Endothelial cell of umbilical vein (primary cell): Measurements from ENCODE around the gene CNNM4. TPM values are rescaled to one million over a fixed set of nuclear protein-coding genes. Genes with fewer than 3 reads are reported as not detected.

ENCODE experiments used
- BruUV-seq: library from RNA; stranded (reverse); fragments of 400-500 nt; replicated peaks from 2 replicates; lab custom pipeline; 2021; lab: Mats Ljungman, UMichigan
- CTCF ChIA-PET: fragments of 300-600, 350-600 bp; sonication (Branson Sonifier 250); formaldehyde crosslinking; loops from one replicate; lab custom pipeline; 2021; ENCODE audit warnings: antibody characterized with exemption, inconsistent platforms; lab: Charles Lee
- POLR2A ChIA-PET: fragments of 300-600, 350-600 bp; sonication (Branson Sonifier 250); formaldehyde crosslinking; loops from one replicate; lab custom pipeline; 2021; ENCODE audit warnings: antibody characterized with exemption, inconsistent platforms; lab: Charles Lee
- DNase-seq: peaks from one replicate; pipeline ENCODE4 v3.0.0-alpha.2; 2011; ENCODE audit warnings: low read depth, low spot score
- FAIRE-seq: peaks from 2 replicates; lab custom pipeline; 2011; peaks lifted over from hg19 to GRCh38; lab: Jason Lieb, UNC
- H2AFZ ChIP-seq: 2 replicates; pipeline ENCODE4 v1.6.0; 2012; ENCODE audit warnings: low read depth, low read length, control low read depth, inconsistent platforms
- H3K27ac ChIP-seq: 2 replicates; pipeline ENCODE4 v1.5.1; 2011; ENCODE audit warnings: low read depth, mild to moderate bottlenecking, control low read depth, low read length, moderate library complexity; ENCODE audit not compliant: insufficient read depth
- H3K27me3 ChIP-seq, 2 experiments: 2 replicates each; pipeline versions ENCODE4 v1.6.0 to v1.6.1; 2011; ENCODE audit warnings: low read length in 2 of 2, mixed read lengths in 1 of 2; ENCODE audit not compliant: control insufficient read depth in 2 of 2, insufficient read depth in 2 of 2
- H3K36me3 ChIP-seq, 2 experiments: 2 replicates in 1 of 2; 3 replicates in 1 of 2; pipeline ENCODE4 v1.5.1; 2011; ENCODE audit warnings: low read length in 2 of 2, mild to moderate bottlenecking in 1 of 2, moderate library complexity in 1 of 2; ENCODE audit not compliant: control insufficient read depth in 2 of 2, insufficient read depth in 2 of 2; ENCODE audit errors: extremely low read depth in 1 of 2
- H3K4me1 ChIP-seq: 3 replicates; pipeline ENCODE4 v1.5.1; 2011; ENCODE audit warnings: mild to moderate bottlenecking, low read length; ENCODE audit not compliant: control insufficient read depth, insufficient read depth; ENCODE audit errors: extremely low read depth
- H3K4me2 ChIP-seq: 2 replicates; pipeline ENCODE4 v1.6.1; 2011; ENCODE audit warnings: low read length, control low read depth, mixed read lengths; ENCODE audit not compliant: insufficient read depth
- H3K4me3 ChIP-seq, 3 experiments: fragments of 200-600 bp in 1 of 3; sonication (generic), shearing (Covaris generic) in 1 of 3; replicated peaks in 1 of 3; 2 replicates each; pipeline ENCODE4 v1.5.1; 2011 to 2016; ENCODE audit warnings: control low read depth in 3 of 3, low read length in 3 of 3, mild to moderate bottlenecking in 2 of 3, inconsistent platforms in 1 of 3, low read depth in 1 of 3, moderate library complexity in 1 of 3; ENCODE audit not compliant: insufficient read depth in 1 of 3
- H3K79me2 ChIP-seq: 2 replicates; pipeline ENCODE4 v1.6.0; 2012; ENCODE audit warnings: low read length, inconsistent platforms; ENCODE audit not compliant: control insufficient read depth, insufficient read depth
- H3K9ac ChIP-seq: replicated peaks from 2 replicates; pipeline ENCODE3; 2011; ENCODE audit warnings: low read length, control low read depth; ENCODE audit not compliant: insufficient read depth; ENCODE audit errors: extremely low read depth
- H3K9me1 ChIP-seq: replicated peaks from 3 replicates; pipeline ENCODE4 v1.6.0; 2011; ENCODE audit warnings: mild to moderate bottlenecking, low read length; ENCODE audit not compliant: control insufficient read depth, insufficient read depth; ENCODE audit errors: extremely low read depth
- H3K9me3 ChIP-seq: replicated peaks from 2 replicates; pipeline ENCODE4 v1.5.1; 2012; ENCODE audit warnings: low read length, inconsistent platforms; ENCODE audit not compliant: control insufficient read depth, insufficient read depth
- H4K20me1 ChIP-seq: replicated peaks from 2 replicates; pipeline ENCODE3; 2011; ENCODE audit warnings: mild to moderate bottlenecking, low read length; ENCODE audit not compliant: control insufficient read depth, insufficient read depth; ENCODE audit errors: extremely low read depth
- MYC ChIP-seq: IDR thresholded peaks from one replicate; pipeline ENCODE4 v1.6.1; 2011; ENCODE audit warnings: mild to moderate bottlenecking, low read depth, low read length
- POLR2AphosphoS5 ChIP-seq: IDR thresholded peaks from 2 replicates; pipeline ENCODE4 v1.6.1; 2012; ENCODE audit warnings: low read depth, mild to moderate bottlenecking, control low read depth, low read length, moderate library complexity; ENCODE audit not compliant: insufficient read depth
- dilution Hi-C: fragments of 300-500 bp; cut with MboI; formaldehyde crosslinking; loops from one replicate; pipeline ENCODE4 v1.15.0; 2019; ENCODE audit warnings: low sequenced_read_pairs; ENCODE audit not compliant: extremely low pct_ligation_motif_present
- intact Hi-C: fragments of 100-400 bp; cut with micrococcal nuclease; formaldehyde crosslinking; loops from one replicate; pipeline ENCODE4 v1.10.0; 2022
- polyA plus RNA-seq, 4 experiments: library from polyadenylated mRNA; depleted of rRNA in 3 of 4; stranded (reverse) in 3 of 4; unstranded in 1 of 4; fragments of >200 nt; gene quantifications; 2 replicates each; pipeline versions ENCODE4 v1.2.1 to v1.2.3, GENCODE V29; 2011 to 2012; ENCODE audit warnings: missing spikeins in 1 of 4
- total RNA-seq: library from RNA; stranded (reverse); gene quantifications from 2 replicates; pipeline ENCODE4 v1.2.3, GENCODE V29; 2021
- TF ChIP-seq, protein P1 (sequence below), 2 donors: IDR thresholded peaks; 1 replicate in 1 of 2; 2 replicates in 1 of 2; pipeline ENCODE4 v1.5.1; 2011; ENCODE audit warnings: low read length in 2 of 2, mild to moderate bottlenecking in 2 of 2, moderate library complexity in 2 of 2, control low read depth in 1 of 2, inconsistent platforms in 1 of 2, low read depth in 1 of 2; ENCODE audit not compliant: insufficient read depth in 1 of 2; ENCODE audit errors: extremely low read depth in 1 of 2

Gene CNNM4
- total and polyA plus RNA-seq, 2 donors (not counting 3 experiments of a cell fraction or from before 2014, with no cell fraction given): 4.7 to 5.3 TPM

DNA sequence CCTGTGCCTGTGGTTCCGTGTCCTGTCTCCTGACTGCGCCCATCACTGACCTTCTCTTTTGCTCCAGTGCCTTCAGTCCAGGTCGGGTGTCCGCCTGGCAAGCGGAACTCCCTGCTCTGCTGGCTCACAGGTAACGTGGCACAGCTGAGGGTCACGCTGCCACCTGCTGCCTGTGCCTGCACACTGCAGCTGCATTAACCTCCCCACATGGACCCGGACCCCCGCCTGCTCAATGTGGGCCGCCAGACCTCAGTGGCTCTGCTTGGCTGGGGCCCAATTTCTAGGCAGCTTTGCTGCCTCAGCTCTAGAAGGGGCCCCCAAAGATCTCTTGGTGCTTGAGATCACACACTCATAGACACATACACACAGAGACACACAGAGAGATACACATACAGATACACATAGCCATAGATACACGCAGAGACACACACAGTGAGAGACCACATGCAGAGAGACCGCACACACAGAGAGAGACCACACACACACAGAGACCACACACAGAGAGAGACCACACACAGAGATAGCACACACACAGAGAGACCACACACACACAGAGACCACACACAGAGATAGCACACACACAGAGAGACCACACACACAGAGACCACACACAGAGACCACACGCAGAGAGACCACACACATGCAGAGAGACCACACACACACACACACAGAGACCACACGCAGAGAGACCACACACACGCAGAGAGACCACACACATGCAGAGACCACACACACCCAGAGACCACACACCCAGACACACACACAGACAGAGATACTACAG, 40.5 kb downstream of the CNNM4 start:
- Histone ChIP-seq H3K9me3 (no peaks in the 10 kb centered on the region), H3K27me3 (no peaks in the 10 kb centered on the region), H2AFZ (peak overlapping the region; percentile 5), H3K27ac (no peak overlapping the region), H3K9me1 (no peaks in the 10 kb centered on the region), H4K20me1 (no peaks in the 10 kb centered on the region), H3K4me1 (no peaks in the 10 kb centered on the region), H3K9ac (no peak overlapping the region), H3K4me2 (no peak overlapping the region), H3K36me3 (no peaks in the 10 kb centered on the region), H3K4me3 (no peak overlapping the region), H3K79me2 (no peaks in the 10 kb centered on the region)
- TF ChIP-seq, protein P1, sequence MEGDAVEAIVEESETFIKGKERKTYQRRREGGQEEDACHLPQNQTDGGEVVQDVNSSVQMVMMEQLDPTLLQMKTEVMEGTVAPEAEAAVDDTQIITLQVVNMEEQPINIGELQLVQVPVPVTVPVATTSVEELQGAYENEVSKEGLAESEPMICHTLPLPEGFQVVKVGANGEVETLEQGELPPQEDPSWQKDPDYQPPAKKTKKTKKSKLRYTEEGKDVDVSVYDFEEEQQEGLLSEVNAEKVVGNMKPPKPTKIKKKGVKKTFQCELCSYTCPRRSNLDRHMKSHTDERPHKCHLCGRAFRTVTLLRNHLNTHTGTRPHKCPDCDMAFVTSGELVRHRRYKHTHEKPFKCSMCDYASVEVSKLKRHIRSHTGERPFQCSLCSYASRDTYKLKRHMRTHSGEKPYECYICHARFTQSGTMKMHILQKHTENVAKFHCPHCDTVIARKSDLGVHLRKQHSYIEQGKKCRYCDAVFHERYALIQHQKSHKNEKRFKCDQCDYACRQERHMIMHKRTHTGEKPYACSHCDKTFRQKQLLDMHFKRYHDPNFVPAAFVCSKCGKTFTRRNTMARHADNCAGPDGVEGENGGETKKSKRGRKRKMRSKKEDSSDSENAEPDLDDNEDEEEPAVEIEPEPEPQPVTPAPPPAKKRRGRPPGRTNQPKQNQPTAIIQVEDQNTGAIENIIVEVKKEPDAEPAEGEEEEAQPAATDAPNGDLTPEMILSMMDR (IDR thresholded peaks at IDR 0.05; ENCODE audit: extremely low read depth in 1 of 2, insufficient read depth in 1 of 2, low read depth in 1 of 2, low read length in 2 of 2): peak; percentile 79 to 90
- TF ChIP-seq MYC (peak; percentile 31), POLR2AphosphoS5 (no peak)
- ChIA-PET CTCF (interaction anchor here (0.6 to 2.0 kb wide), 15 partner anchors 9 to 311 kb away, joined by 3 to 12 read pairs (median 4); partner anchors contain the start of genes CNNM3 and CNNM4), POLR2A (no interaction called here)
- peak; percentile 55 for DNase-seq
- peak; percentile 72 for FAIRE-seq
- intact Hi-C loops (loop anchor here (5.0 kb wide), 2 partner anchors 39 to 164 kb away; partner anchors contain the start of genes CNNM4 and KANSL3), dilution Hi-C loops (no loop called here)
- no TSS peak for BruUV-seq
